Fibroblast of lung (primary cell): ENCODE data around the gene MPDZ. TPM values are rescaled to one million over a fixed set of nuclear protein-coding genes. Genes with fewer than 3 reads are reported as not detected.

Experiments used
- DNase-seq, 2 donors: peaks; one replicate each; pipeline versions ENCODE4 v3.0.0 to v3.0.0-alpha.2; 2010; ENCODE audit warnings: low read depth in 2 of 2
- H2AFZ ChIP-seq: 2 replicates; pipeline ENCODE4 v1.5.1; 2012; ENCODE audit warnings: low read length, control low read depth, inconsistent platforms
- H3K27ac ChIP-seq: 2 replicates; pipeline ENCODE4 v1.5.1; 2011; ENCODE audit warnings: low read length, control low read depth; ENCODE audit not compliant: insufficient read depth
- H3K27me3 ChIP-seq: 2 replicates; pipeline ENCODE4 v1.5.1; 2011; ENCODE audit warnings: mild to moderate bottlenecking, low read length; ENCODE audit not compliant: control insufficient read depth, insufficient read depth
- H3K36me3 ChIP-seq: 2 replicates; pipeline ENCODE4 v1.5.1; 2011; ENCODE audit warnings: low read length; ENCODE audit not compliant: control insufficient read depth, insufficient read depth
- H3K4me1 ChIP-seq: 2 replicates; pipeline ENCODE4 v1.5.1; 2011; ENCODE audit warnings: low read length; ENCODE audit not compliant: control insufficient read depth, insufficient read depth; ENCODE audit errors: extremely low read depth
- H3K4me2 ChIP-seq: 2 replicates; pipeline ENCODE4 v1.5.1; 2011; ENCODE audit warnings: low read length, control low read depth; ENCODE audit not compliant: insufficient read depth; ENCODE audit errors: extremely low read depth
- H3K4me3 ChIP-seq, 4 experiments: fragments of 200-600 bp in 1 of 4; sonication (generic) in 1 of 4; replicated peaks in 1 of 4; 2 replicates each; pipeline ENCODE4 v1.5.1; 2011 to 2016; ENCODE audit warnings: low read length in 4 of 4, low read depth in 3 of 4, mild to moderate bottlenecking in 3 of 4, control low read depth in 2 of 4, inconsistent platforms in 1 of 4, mixed read lengths in 1 of 4; ENCODE audit not compliant: insufficient read depth in 1 of 4; ENCODE audit errors: control extremely low read depth in 1 of 4
- H3K79me2 ChIP-seq: 2 replicates; pipeline ENCODE4 v1.5.1; 2012; ENCODE audit warnings: mild to moderate bottlenecking, low read length, inconsistent platforms; ENCODE audit not compliant: control insufficient read depth, insufficient read depth
- H3K9ac ChIP-seq: 2 replicates; pipeline ENCODE4 v1.5.1; 2011; ENCODE audit warnings: mild to moderate bottlenecking, low read length, control low read depth; ENCODE audit not compliant: insufficient read depth
- H3K9me3 ChIP-seq: 2 replicates; pipeline ENCODE4 v1.5.1; 2012; ENCODE audit warnings: low read depth, low read length; ENCODE audit not compliant: control insufficient read depth, insufficient read depth
- H4K20me1 ChIP-seq: 2 replicates; pipeline ENCODE4 v1.5.1; 2011; ENCODE audit warnings: low read length; ENCODE audit not compliant: control insufficient read depth, insufficient read depth; ENCODE audit errors: extremely low read depth
- EZH2 ChIP-seq: IDR thresholded peaks from 2 replicates; pipeline ENCODE4 v1.5.1; 2012; ENCODE audit warnings: low read length, control low read depth, mild to moderate bottlenecking; ENCODE audit errors: missing control alignments
- polyA plus RNA-seq, 2 donors: library from polyadenylated mRNA; depleted of rRNA in 1 of 2; stranded (reverse) in 1 of 2; unstranded in 1 of 2; fragments of >200 nt; gene quantifications; 2 replicates each; pipeline ENCODE4 v1.2.1, GENCODE V29; 2011 to 2012; ENCODE audit warnings: missing spikeins in 1 of 2
- total RNA-seq: library from RNA; depleted of rRNA; stranded (reverse); fragments of >200 nt; gene quantifications from 2 replicates; pipeline ENCODE4 v1.2.1, GENCODE V29; 2014
- TF ChIP-seq, protein P1 (sequence below), 2 donors: IDR thresholded peaks in 1 of 2; conservative IDR thresholded peaks in 1 of 2; 1 replicate in 1 of 2; 2 replicates in 1 of 2; pipeline ENCODE4 v1.5.1; 2011 to 2012; ENCODE audit warnings: low read length in 2 of 2, control low read depth in 1 of 2, inconsistent platforms in 1 of 2, low read depth in 1 of 2, mild to moderate bottlenecking in 1 of 2

The MPDZ gene
- total and polyA plus RNA-seq, 2 donors (not counting 1 experiment from before 2014, with no cell fraction given) = 28.9 to 66.9 TPM

- Histone ChIP-seq H3K4me2 (no peak overlapping the region), H3K79me2 (no peaks in the 10 kb centered on the region), H3K36me3 (no peaks in the 10 kb centered on the region), H3K4me3 (no peak overlapping the region), H3K9ac (no peak overlapping the region), H2AFZ (no peak overlapping the region), H3K4me1 (no peaks in the 10 kb centered on the region), H3K27ac (no peak overlapping the region), H3K27me3 (no peaks in the 10 kb centered on the region), H4K20me1 (no peaks in the 10 kb centered on the region), H3K9me3 (no peaks in the 10 kb centered on the region)
- TF ChIP-seq EZH2 = no peak
- TF ChIP-seq, protein P1, sequence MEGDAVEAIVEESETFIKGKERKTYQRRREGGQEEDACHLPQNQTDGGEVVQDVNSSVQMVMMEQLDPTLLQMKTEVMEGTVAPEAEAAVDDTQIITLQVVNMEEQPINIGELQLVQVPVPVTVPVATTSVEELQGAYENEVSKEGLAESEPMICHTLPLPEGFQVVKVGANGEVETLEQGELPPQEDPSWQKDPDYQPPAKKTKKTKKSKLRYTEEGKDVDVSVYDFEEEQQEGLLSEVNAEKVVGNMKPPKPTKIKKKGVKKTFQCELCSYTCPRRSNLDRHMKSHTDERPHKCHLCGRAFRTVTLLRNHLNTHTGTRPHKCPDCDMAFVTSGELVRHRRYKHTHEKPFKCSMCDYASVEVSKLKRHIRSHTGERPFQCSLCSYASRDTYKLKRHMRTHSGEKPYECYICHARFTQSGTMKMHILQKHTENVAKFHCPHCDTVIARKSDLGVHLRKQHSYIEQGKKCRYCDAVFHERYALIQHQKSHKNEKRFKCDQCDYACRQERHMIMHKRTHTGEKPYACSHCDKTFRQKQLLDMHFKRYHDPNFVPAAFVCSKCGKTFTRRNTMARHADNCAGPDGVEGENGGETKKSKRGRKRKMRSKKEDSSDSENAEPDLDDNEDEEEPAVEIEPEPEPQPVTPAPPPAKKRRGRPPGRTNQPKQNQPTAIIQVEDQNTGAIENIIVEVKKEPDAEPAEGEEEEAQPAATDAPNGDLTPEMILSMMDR (conservative IDR thresholded peaks at IDR 0.05 in 1 of 2, IDR thresholded peaks at IDR 0.05 in 1 of 2; ENCODE audit: low read depth in 1 of 2, low read length in 2 of 2) = no peak
- DNase-seq = no peak
Observed at GRCh38 chr9:13318027-13318426, 38.5 kb upstream of the MPDZ start.

DNA sequence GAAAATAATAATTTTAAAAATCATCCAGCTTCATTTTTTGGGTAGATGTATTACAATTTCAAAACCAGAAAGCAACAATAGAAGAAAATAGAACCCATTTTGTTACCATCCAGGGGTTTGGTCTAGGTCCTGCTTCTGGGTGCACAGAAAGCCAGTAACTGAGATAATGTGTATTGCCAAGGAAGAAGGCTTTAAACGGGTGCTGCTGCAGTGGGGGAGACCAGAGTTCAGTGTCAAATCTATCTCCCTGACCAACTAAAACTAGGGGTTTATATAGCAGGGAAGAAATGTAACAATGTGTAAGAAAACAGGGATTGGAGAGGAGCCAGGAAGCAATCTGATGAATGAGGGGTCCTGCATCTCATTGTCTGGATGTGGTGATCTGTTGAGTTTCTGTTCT lies 17.5 kb upstream of the MPDZ start:
- Histone ChIP-seq H2AFZ (no peak overlapping the region), H3K4me3 (no peak overlapping the region), H3K4me2 (no peak overlapping the region), H3K27ac (no peak overlapping the region), H3K27me3 (no peaks in the 10 kb centered on the region), H3K9me3 (no peaks in the 10 kb centered on the region), H4K20me1 (no peaks in the 10 kb centered on the region), H3K4me1 (no peaks in the 10 kb centered on the region), H3K79me2 (no peaks in the 10 kb centered on the region), H3K36me3 (no peaks in the 10 kb centered on the region), H3K9ac (no peak overlapping the region)
- TF ChIP-seq, protein P1 (conservative IDR thresholded peaks at IDR 0.05 in 1 of 2, IDR thresholded peaks at IDR 0.05 in 1 of 2; ENCODE audit: low read depth in 1 of 2, low read length in 2 of 2) = no peak
- no peak for TF ChIP-seq EZH2
- DNase-seq = no peak

DNA sequence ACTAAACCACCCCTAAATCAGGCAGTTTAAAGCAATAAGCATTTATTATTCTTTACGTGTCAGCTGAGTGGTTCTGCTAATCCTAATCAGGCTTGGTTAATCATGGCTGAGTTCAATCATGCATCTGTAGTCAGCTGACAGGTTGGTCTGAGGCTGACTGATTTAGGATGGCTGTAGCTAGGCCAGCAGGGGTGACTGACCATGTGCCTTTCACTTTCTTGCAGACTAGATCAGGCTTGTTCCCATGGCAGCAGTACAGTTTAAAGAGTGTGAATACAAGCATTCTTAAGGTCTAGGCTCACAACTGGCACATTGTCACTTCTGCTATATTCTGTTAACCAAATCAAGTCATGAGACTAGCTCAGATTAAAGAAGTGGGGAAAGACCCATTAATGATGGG lies 16.1 kb upstream of the MPDZ start:
- Histone ChIP-seq H4K20me1 (no peaks in the 10 kb centered on the region), H3K9ac (no peak overlapping the region), H3K4me2 (no peak overlapping the region), H3K4me1 (no peaks in the 10 kb centered on the region), H3K4me3 (no peak overlapping the region), H2AFZ (no peak overlapping the region), H3K27me3 (no peaks in the 10 kb centered on the region), H3K79me2 (no peaks in the 10 kb centered on the region), H3K36me3 (no peaks in the 10 kb centered on the region), H3K9me3 (no peaks in the 10 kb centered on the region), H3K27ac (no peak overlapping the region)
- DNase-seq = peak in 1 of 2 donors; percentile 16
- TF ChIP-seq EZH2 = no peak
- TF ChIP-seq, protein P1 (conservative IDR thresholded peaks at IDR 0.05 in 1 of 2, IDR thresholded peaks at IDR 0.05 in 1 of 2; ENCODE audit: low read depth in 1 of 2, low read length in 2 of 2) = no peak
